Cardiac fibroblast (primary cell): ENCODE measurements around the gene HLA-B.

ENCODE experiments used
- DNase-seq, 2 donors: peaks; one replicate each; pipeline versions ENCODE4 v3.0.0 to v3.0.0-alpha.2; 2010; ENCODE audit warnings: low read depth in 2 of 2
- H3K4me3 ChIP-seq, 2 donors: replicated peaks in 1 of 2; 1 replicate in 1 of 2; 2 replicates in 1 of 2; pipeline ENCODE4 v1.5.1; 2011; ENCODE audit warnings: low read depth in 2 of 2, low read length in 2 of 2, mild to moderate bottlenecking in 2 of 2, moderate library complexity in 1 of 2
- TF ChIP-seq, protein P1 (sequence below): IDR thresholded peaks from one replicate; pipeline ENCODE4 v1.5.1; 2011; ENCODE audit warnings: low read depth, mild to moderate bottlenecking, low read length, inconsistent platforms

HLA-B gene

DNA sequence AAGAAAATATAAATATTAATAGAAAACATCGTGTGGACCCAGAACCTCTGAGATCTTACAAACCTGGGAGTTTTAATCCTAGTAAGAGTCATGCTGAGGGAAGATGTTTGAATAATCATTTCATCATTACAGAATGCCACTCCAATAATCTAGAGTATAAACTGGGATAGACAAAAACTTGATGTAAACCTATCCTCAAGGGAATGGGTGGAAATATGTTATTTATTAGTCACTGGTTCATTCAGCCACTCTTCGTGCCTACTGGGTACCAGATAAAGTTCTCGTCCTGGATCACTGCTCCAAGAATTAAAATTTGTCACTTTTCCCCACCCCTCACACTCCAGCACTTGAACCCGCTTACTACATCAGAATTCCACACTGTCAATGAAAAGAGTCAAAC lies 7.7 kb downstream of the HLA-B start:
- TF ChIP-seq, protein P1, sequence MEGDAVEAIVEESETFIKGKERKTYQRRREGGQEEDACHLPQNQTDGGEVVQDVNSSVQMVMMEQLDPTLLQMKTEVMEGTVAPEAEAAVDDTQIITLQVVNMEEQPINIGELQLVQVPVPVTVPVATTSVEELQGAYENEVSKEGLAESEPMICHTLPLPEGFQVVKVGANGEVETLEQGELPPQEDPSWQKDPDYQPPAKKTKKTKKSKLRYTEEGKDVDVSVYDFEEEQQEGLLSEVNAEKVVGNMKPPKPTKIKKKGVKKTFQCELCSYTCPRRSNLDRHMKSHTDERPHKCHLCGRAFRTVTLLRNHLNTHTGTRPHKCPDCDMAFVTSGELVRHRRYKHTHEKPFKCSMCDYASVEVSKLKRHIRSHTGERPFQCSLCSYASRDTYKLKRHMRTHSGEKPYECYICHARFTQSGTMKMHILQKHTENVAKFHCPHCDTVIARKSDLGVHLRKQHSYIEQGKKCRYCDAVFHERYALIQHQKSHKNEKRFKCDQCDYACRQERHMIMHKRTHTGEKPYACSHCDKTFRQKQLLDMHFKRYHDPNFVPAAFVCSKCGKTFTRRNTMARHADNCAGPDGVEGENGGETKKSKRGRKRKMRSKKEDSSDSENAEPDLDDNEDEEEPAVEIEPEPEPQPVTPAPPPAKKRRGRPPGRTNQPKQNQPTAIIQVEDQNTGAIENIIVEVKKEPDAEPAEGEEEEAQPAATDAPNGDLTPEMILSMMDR, result no peak
- no peak overlapping the region for H3K4me3 ChIP-seq
- DNase-seq, result peak in 1 of 2 donors; percentile 55

DNA sequence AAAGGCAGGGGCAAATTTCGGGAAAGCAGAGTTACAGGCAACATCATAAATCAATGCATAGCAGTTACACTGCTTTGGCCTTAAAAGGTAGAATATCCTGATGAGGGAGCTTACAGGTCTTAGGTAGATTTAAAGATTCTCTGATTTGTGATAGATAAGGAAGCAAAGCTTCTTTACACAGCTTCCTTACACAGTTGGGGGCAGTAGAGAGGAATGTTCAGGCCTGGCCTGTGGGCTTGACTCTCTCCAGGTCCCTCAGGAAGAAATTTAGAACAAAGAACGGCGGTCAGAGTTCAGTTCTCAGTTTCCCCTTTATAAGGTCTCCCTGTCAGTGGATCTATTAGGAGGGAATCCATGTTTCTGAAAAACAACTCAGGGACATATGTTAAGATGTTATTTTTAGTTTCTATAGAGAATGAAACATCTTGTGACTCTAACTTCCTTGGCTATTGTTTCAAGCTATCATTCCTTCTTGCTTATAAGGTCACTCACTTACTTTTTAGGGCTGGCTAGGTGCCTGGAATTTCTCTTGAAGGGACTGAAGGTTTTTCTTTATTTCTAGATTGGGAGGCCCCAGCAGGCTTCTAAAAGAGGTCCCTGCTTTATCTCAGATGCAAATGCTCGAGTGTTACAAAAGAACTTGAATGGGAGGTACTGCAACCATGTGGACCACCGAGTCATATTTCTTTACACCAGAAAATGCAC lies 11.8 kb downstream of the HLA-B start:
- no peak overlapping the region for H3K4me3 ChIP-seq
- TF ChIP-seq, protein P1, result no peak
- DNase-seq, result peak; percentile 18 to 30

DNA sequence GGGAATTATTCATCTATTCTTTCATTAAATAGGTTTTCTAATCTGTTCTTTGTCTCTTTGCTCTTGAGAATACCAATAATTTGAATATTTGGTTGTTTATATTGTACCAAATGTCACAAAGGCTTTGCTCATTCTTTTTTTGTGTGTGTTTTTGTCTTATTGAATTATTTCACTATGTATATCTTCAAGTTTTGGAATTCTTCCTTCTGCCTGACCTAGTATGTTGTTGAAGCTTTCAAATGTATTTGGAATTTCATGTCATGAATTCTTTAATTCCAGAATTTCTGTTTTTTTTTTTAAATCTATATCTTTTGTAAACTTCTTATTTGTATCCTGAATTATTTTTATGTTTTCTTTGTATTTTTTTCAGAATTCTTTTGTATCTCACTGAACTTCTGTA lies 16.8 kb downstream of the HLA-B start:
- TF ChIP-seq, protein P1, result no peak
- DNase-seq, result no peak
- H3K4me3 ChIP-seq, result no peak overlapping the region

DNA sequence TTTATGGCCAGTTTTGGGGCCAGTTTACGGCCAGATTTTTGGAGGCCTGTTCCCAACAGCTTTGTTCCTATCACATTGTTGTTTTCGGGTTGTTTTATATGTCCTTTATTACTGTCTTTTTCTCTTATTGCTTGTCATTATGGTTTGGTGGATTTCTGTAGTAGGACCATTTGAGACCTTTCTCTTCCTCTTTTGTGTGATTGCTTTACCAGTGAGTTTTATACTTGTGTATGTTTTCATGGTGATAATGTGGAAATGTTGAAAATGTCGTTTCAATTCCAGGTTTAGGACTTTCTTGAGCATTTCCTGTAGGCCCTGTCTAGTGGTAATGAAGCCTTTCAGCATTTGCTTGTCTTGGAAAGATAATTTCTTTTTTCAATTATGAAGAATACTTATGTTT lies 17.8 kb downstream of the HLA-B start:
- H3K4me3 ChIP-seq, result no peak overlapping the region
- TF ChIP-seq, protein P1, result no peak
- no peak for DNase-seq

DNA sequence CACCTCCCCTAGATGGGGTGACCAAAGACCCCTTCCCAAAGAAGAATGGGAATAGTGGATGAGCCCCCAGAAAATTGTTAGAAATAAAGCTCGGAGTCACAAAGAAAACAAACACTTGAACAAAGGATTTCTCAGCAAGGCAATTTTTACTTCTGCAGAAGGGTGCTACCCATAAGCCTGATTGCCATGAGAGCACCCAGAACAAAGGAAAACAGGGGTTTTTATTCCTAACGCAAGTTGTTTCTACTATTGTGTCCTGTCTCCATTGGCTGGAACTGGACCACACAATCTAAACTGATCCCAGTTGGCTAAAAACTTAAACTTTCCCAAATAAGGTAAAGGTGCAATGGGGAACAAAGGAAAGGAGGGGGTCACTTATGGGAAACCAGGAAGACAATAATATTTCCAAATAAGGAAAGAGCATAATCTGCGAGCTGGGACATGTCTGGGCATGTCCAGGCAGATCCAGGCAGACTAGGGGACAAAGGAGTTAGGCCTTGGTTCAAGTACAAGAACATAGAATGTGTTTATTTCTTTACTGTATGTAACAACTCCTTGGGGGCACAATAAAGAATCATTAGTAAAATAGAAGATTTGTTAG lies 20.0 kb downstream of the HLA-B start:
- TF ChIP-seq, protein P1, result no peak
- DNase-seq, result peak; percentile 9 to 21
- no peak overlapping the region for H3K4me3 ChIP-seq

DNA sequence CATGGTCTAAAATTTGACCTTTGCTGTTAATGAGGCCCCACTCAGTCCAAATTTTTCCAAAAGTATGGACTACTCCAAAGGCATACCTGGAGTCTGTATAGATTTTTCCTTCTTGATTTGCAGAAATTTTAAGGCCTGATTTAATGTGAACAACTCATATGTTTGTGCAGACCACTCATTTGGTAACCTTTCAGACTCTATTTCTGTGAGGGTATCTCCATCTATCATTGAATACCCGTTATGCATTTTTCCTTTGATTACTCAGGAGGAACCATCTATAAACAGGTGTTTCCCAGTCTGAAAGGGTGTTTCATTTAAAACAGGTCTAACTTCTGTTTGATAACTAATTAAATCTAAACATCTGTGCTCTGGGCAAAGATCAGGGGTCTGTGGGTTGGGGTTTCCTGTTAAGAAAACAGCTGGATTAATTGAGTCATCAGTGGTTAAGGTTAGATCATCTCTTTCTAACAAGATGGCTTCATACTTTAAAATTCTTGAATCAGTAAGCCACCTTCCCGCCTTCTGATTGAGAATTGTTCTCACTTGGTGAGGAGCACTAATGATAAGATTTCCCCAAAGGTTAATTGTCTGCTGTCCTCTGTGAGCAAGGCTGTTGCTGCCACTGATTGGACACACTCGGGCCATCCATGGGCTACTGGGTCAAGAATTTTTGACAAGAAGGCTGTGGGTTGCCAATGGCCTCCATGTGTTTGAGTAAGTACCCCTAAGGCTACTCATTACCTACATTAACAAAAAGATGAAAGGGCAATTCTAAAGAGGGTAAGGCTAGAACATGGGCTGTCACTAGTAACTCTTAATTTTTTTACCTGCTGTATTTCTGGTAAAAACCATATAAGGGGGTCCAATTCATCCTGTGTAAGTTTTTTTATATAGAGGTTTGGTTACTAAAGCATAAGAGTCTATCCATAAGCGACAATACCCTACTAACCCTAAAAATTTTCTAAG lies 24.1 kb downstream of the HLA-B start:
- H3K4me3 ChIP-seq, result no peak overlapping the region
- TF ChIP-seq, protein P1, result no peak
- no peak for DNase-seq
